ENCODE results near the gene C1orf21.

- TF ChIP-seq CTCF (IDR thresholded peaks at IDR 0.05; ENCODE audit: low read depth, low read length, poor library complexity, severe bottlenecking) = no peak
- no peak for TF ChIP-seq EZH2phosphoT487 (IDR thresholded peaks at IDR 0.05; ENCODE audit: borderline replicate concordance, low read length)
These were observed 19.3 kb upstream of the C1orf21 start for GRCh38 chr1:184367427-184368038.

Data from DOHH2 (cell line).